Measurements from ENCODE around the gene USP25.

Gene USP25

GRCh38 chr21:15753741-15754140, 24.0 kb downstream of the USP25 start:
- ChIA-PET CTCF (no interaction called here), POLR2A (ENCODE audit: low non-redundant PET) (no interaction called here)
- no peak overlapping the region for H3K27ac ChIP-seq
- no peak for DNase-seq (ENCODE audit: low spot score)
- no peak for TF ChIP-seq CTCF (conservative IDR thresholded peaks at IDR 0.05; ENCODE audit: low read depth)

- H3K27ac ChIP-seq = no peak overlapping the region
- no peak for TF ChIP-seq CTCF (conservative IDR thresholded peaks at IDR 0.05; ENCODE audit: low read depth)
- ChIA-PET POLR2A (ENCODE audit: low non-redundant PET) (no interaction called here), CTCF (no interaction called here)
- no peak for DNase-seq (ENCODE audit: low spot score)
These were observed 24.9 kb downstream of the USP25 start for GRCh38 chr21:15754640-15755039.

GRCh38 chr21:15755125-15755524, 25.3 kb downstream of the USP25 start:
- CTCF ChIA-PET = no interaction called here
- no peak for TF ChIP-seq CTCF (conservative IDR thresholded peaks at IDR 0.05; ENCODE audit: low read depth)
- no peak overlapping the region for H3K27ac ChIP-seq
- DNase-seq (ENCODE audit: low spot score) = no peak
- POLR2A ChIA-PET (ENCODE audit: low non-redundant PET) = no interaction called here

DNA sequence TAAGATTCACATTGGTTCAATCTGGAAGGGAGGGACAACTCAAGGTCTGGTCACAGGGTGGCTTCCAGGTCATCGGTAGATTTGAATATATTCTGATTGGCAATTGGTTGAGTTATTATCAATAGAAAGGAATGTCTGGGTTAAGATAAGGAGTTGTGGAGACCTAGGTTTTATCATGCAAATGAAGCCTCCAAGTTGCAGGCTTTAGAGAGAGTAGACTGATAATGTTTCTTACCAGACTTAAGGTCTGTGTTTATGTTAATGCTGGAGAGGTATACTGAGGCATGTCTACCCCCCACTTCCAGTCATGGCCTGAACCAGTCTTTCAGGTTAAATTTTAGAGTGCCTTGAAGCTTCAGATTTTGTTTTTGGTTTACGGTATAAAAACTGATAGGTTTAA, 29.7 kb downstream of the USP25 start:
- no peak for DNase-seq (ENCODE audit: low spot score)
- POLR2A ChIA-PET (ENCODE audit: low non-redundant PET) = no interaction called here
- CTCF ChIA-PET = no interaction called here
- H3K27ac ChIP-seq = no peak overlapping the region
- TF ChIP-seq CTCF (conservative IDR thresholded peaks at IDR 0.05; ENCODE audit: low read depth) = no peak

DNA sequence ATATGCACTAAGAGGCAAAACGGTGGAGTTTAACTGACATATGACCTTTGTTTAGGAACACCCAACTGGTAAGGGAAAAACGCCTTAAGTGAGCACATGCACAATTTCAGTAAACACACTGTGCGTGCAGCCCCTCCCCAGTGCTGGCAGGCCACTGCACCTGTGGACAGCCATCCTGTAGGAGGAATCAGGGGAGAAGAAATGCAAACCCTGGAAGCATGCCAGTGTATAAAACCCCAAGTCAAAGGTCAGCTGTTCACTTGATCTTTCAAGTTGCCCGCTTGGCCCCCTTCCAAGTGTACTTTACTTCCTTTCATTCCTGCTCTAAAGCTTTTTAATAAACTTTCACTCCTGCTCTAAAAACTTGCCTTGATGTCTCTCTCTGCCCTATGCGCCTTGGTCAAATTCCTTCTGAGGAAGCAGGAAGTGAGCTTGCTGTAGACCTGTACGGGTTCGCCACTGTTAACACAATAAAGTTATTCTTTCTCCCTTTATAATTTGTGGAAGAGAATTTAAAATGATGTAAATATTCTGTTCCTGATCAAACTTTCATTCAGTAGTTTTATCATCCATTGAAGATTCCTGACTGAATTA, 31.8 kb downstream of the USP25 start:
- CTCF ChIA-PET = interaction anchor here (0.6 kb wide), 1 partner anchor 31 kb away, joined by 3 read pairs; no protein-coding TSS in a partner anchor
- TF ChIP-seq CTCF (conservative IDR thresholded peaks at IDR 0.05; ENCODE audit: low read depth) = no peak

GRCh38 chr21:15763359-15763758, 33.6 kb downstream of the USP25 start:
- DNase-seq (ENCODE audit: low spot score) = no peak
- H3K27ac ChIP-seq = no peak overlapping the region
- no peak for TF ChIP-seq CTCF (conservative IDR thresholded peaks at IDR 0.05; ENCODE audit: low read depth)
- ChIA-PET CTCF (interaction anchor here (0.7 kb wide), 1 partner anchor 19 kb away, joined by 3 read pairs; no protein-coding TSS in a partner anchor), POLR2A (ENCODE audit: low non-redundant PET) (no interaction called here)

More for the DNA sequence above, 31.8 kb downstream of the USP25 start:
- POLR2A ChIA-PET (ENCODE audit: low non-redundant PET) = no interaction called here
- no peak for DNase-seq (ENCODE audit: low spot score)
- no peak overlapping the region for H3K27ac ChIP-seq

Data from RWPE1 (cell line).